Progenitor cell of endocrine pancreas (in vitro differentiated cells): Measurements from ENCODE around the gene KRTAP4-16. TPM values are rescaled to one million over a fixed set of nuclear protein-coding genes. Genes with fewer than 3 reads are reported as not detected.
"Not testable (repeated sequence)": the region's sequence is repeated elsewhere in the genome, so short reads cannot be mapped to it uniquely, and the experiment has no call there.

Source experiments
- DNase-seq: peaks from one replicate; pipeline ENCODE4 v3.0.0; 2021; ENCODE audit warnings: low spot score; ENCODE audit not compliant: unreplicated experiment
- H3K27ac Mint-ChIP-seq: 2 replicates; pipeline ENCODE4 v1.8.0; 2021; ENCODE audit warnings: mild to moderate bottlenecking, moderate library complexity, mixed read lengths
- H3K27me3 Mint-ChIP-seq: 2 replicates; pipeline ENCODE4 v1.8.0; 2021; ENCODE audit warnings: mixed read lengths
- H3K36me3 Mint-ChIP-seq: 2 replicates; pipeline ENCODE4 v1.8.0; 2022; ENCODE audit warnings: mixed read lengths; ENCODE audit not compliant: insufficient read depth
- H3K4me1 Mint-ChIP-seq: 2 replicates; pipeline ENCODE4 v1.8.0; 2021; ENCODE audit warnings: low read depth, mixed read lengths
- H3K4me3 Mint-ChIP-seq: 2 replicates; pipeline ENCODE4 v1.8.0; 2021; ENCODE audit warnings: low read depth, mild to moderate bottlenecking, moderate library complexity, mixed read lengths
- H3K9me3 Mint-ChIP-seq: 2 replicates; pipeline ENCODE4 v1.8.0; 2021; ENCODE audit warnings: low read depth, mixed read lengths
- total RNA-seq: library from RNA; stranded (reverse); gene quantifications from 2 replicates; pipeline ENCODE4 v1.2.1, GENCODE V29; 2021
- TF ChIP-seq, protein P1 (sequence below): fragments of 200-600 bp; sonication (generic); IDR thresholded peaks from one replicate; pipeline ENCODE4 v1.5.0; 2021; ENCODE audit warnings: antibody characterized with exemption, mild to moderate bottlenecking; ENCODE audit not compliant: unreplicated experiment

Gene KRTAP4-16
- total RNA-seq, 1 donor from 2014 or later, result not detected

DNA sequence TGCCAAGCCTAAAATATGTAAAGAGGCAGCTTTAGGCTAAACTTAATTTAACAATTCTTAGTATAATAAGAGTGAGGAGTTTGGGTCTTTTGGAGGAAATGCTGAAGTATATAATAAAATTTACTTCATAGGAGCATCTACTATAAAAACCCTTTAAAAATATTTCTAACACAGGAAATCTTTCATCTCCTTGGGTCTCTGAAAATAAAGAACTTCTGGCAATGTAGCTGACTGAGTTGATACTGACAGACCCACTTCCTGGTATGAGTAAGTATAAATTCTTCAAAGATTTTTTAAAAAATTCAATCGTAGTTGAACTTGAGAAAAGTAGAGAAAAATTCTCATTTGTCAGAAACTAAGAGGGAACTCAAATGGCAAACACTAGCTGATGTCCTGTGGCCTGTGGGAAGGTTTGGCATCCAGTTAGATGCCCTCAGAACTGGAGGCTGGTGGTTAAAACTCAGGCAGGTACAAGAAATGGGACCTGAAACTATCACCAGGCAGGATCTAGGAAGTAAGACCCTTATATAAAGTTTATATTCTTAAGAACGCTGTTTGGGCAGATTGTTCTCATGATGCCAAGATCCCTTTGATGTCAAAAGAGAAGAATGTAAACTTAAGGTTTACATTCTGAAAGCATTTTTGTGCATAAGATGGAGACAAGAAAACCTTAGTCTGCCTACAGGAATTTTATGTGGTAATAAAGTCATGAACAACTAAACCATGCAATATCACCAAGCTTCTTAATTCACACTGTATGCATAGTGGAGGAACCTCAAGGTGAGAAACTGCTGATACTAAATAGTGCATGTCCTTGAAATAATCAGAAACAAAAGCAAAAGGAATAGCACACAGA, 32.1 kb upstream of the KRTAP4-16 start:
- no peak for DNase-seq
- H3K4me1 Mint-ChIP-seq, result no peaks in the 10 kb centered on the region
- H3K27ac Mint-ChIP-seq, result no peak overlapping the region

DNA sequence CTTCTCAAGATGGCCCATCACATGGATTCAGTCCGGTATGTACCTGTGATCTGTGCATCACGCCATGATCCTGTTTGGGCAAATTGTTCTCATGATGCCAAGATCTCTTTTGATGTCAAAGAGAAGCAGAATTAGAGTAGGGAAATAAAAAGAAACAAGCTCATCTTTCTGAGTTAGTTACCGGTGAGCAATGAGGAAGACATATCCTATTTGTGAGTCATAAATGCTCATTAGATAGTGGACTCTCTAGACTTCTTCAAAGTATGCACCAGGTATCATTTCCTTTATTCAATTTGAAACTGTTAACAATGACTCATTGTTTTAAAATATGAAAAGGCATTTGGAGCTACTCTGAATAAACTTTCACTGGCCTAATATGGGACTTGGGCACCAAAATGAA, 30.0 kb upstream of the KRTAP4-16 start:
- DNase-seq, result no peak
- TF ChIP-seq, protein P1, sequence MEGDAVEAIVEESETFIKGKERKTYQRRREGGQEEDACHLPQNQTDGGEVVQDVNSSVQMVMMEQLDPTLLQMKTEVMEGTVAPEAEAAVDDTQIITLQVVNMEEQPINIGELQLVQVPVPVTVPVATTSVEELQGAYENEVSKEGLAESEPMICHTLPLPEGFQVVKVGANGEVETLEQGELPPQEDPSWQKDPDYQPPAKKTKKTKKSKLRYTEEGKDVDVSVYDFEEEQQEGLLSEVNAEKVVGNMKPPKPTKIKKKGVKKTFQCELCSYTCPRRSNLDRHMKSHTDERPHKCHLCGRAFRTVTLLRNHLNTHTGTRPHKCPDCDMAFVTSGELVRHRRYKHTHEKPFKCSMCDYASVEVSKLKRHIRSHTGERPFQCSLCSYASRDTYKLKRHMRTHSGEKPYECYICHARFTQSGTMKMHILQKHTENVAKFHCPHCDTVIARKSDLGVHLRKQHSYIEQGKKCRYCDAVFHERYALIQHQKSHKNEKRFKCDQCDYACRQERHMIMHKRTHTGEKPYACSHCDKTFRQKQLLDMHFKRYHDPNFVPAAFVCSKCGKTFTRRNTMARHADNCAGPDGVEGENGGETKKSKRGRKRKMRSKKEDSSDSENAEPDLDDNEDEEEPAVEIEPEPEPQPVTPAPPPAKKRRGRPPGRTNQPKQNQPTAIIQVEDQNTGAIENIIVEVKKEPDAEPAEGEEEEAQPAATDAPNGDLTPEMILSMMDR, result no peak
- peaks cover 12% of the 10 kb centered on the region for H3K9me3 Mint-ChIP-seq
- H3K4me1 Mint-ChIP-seq, result no peaks in the 10 kb centered on the region
- no peaks in the 10 kb centered on the region for H3K36me3 Mint-ChIP-seq
- H3K4me3 Mint-ChIP-seq, result no peak overlapping the region
- H3K27me3 Mint-ChIP-seq, result no peaks in the 10 kb centered on the region
- H3K27ac Mint-ChIP-seq, result no peak overlapping the region

More for the DNA sequence above, 32.1 kb upstream of the KRTAP4-16 start:
- TF ChIP-seq, protein P1, result no peak
- H3K36me3 Mint-ChIP-seq, result no peaks in the 10 kb centered on the region
- no peaks in the 10 kb centered on the region for H3K27me3 Mint-ChIP-seq
- no peak overlapping the region for H3K4me3 Mint-ChIP-seq
- H3K9me3 Mint-ChIP-seq, result peaks cover 15% of the 10 kb centered on the region

DNA sequence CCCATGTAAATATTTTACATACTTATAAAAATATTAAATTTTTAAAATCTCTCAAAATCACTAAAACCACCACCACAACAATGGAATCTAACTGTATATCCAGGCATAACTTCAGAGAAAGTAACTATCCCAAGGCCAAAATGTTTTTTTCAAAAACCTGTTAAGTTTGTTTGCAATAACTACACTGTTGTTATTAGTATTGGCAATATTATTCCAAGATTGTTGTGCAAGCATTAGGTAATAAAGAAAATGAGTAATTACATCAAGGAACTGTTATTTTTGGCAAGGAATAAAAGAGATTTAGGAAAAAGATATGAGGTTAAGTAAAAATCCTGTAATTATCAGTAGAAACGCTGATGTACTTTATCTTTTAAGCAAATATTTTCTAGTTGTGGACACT, 25.4 kb upstream of the KRTAP4-16 start:
- Mint-ChIP-seq H3K4me1 (peaks cover 6% of the 10 kb centered on the region), H3K9me3 (peaks cover 10% of the 10 kb centered on the region), H3K27me3 (peaks cover 5% of the 10 kb centered on the region), H3K36me3 (no peaks in the 10 kb centered on the region), H3K4me3 (no peak overlapping the region), H3K27ac (no peak overlapping the region)
- TF ChIP-seq, protein P1, result no peak
- no peak for DNase-seq

DNA sequence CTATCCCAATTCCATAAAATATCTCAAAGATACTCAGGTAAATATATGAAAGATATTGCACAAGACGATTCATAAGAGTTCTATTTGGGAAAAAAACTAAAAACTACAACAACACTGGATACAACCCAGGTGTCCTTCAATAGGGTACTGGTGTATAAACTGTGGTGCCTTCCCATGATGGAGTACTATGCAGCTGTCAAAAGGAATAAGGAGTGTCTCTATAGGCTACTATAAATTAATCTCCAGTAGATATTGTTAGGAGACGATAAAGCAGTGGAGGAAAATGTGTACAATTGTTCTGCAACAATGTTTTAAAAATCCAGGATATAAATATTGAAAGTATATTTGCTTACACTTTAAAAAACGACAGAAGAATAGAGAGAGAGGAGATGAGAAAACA, 24.4 kb upstream of the KRTAP4-16 start:
- H3K27ac Mint-ChIP-seq, result no peak overlapping the region
- peaks cover 6% of the 10 kb centered on the region for H3K4me1 Mint-ChIP-seq
- H3K27me3 Mint-ChIP-seq, result peaks cover 5% of the 10 kb centered on the region
- no peak for DNase-seq
- H3K4me3 Mint-ChIP-seq, result no peak overlapping the region
- peaks cover 10% of the 10 kb centered on the region for H3K9me3 Mint-ChIP-seq
- no peaks in the 10 kb centered on the region for H3K36me3 Mint-ChIP-seq
- TF ChIP-seq, protein P1, result no peak

DNA sequence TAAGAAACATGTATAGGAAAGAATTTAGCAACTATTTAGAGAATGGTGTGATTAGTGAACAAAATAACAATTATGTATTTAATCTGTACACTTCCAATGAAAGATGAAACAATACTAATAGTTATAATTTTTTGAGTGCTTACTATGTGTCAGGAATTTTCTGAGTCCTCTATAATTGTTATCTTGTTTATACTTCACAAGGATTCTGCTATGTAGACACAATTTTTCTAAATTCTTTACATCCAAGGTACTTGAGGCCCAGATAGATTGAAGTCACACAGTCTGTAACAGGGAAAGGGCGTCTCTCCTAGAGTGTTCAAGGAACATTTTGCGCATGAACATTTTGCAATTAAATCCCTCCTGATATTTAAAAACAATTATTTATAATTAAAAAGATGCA, 23.1 kb upstream of the KRTAP4-16 start:
- H3K36me3 Mint-ChIP-seq, result no peaks in the 10 kb centered on the region
- peaks cover 5% of the 10 kb centered on the region for H3K27me3 Mint-ChIP-seq
- H3K27ac Mint-ChIP-seq, result no peak overlapping the region
- DNase-seq, result no peak
- peaks cover 10% of the 10 kb centered on the region for H3K9me3 Mint-ChIP-seq
- TF ChIP-seq, protein P1, result no peak
- H3K4me1 Mint-ChIP-seq, result peaks cover 6% of the 10 kb centered on the region
- H3K4me3 Mint-ChIP-seq, result no peak overlapping the region

DNA sequence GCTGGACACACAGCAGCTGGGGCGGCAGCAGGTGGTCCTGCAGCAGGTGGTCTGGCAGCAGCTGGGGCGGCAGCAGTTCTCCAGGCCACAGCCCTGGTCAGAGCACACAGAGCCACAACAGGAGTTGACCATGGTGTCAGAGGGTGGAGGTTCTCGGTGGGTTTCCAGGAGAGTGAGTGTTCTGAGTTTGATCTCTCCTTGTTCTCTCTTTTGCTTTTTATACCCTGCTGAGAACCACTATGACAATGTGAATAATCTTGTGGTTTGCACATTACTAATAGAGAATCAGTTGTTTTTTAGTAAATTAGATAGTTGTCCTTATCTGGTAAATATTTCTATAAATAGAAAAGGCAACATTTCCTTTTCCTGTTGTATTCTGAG, 22.0 kb upstream of the KRTAP4-16 start, which contains the start of gene KRTAP4-12:
Gene KRTAP4-12, minus strand, starts transcription at position 192 of the 381 bp plus-strand sequence. Its CDS starts 60 bp downstream, at position 132.
- H3K9me3 Mint-ChIP-seq, DNase-seq, H3K27me3 Mint-ChIP-seq, H3K4me1 Mint-ChIP-seq, H3K36me3 Mint-ChIP-seq, H3K4me3 Mint-ChIP-seq, H3K27ac Mint-ChIP-seq: not testable (repeated sequence)

DNA sequence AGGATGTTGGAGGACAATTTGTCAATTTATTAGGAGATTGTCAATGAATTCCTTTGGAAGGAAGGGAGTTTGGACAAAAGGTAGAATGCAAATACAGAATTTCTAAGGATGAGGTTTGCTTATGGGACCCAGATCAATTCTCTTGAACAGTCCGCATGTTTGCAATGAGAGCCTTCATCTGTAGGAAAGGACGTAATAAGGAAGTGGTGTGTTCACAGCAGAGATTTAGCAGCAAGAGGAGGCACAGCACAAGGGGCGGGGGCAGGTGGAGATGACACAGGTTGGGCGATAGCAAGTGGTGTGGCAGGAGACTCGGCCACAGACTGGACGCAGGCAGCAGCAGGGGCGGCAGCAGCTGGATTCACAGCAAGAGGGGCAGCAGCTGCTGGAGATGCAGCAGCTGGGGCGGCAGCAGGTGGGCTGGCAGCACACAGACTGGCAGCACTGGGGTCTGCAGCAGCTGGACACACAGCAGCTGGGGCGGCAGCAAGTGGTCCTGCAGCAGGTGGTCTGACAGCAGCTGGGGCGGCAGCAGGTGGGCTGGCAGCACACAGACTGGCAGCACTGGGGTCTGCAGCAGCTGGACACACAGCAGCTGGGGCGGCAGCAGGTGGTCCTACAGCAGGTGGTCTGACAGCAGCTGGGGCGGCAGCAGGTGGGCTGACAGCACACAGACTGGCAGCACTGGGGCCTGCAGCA, 21.4 kb upstream of the KRTAP4-16 start:
- H3K27me3 Mint-ChIP-seq, H3K27ac Mint-ChIP-seq, H3K4me3 Mint-ChIP-seq, H3K4me1 Mint-ChIP-seq, H3K36me3 Mint-ChIP-seq, DNase-seq, H3K9me3 Mint-ChIP-seq: not testable (repeated sequence)
